Suppressor macrophage treated with lipopolysaccharide for 1 hour (primary cell): Measurements from ENCODE around the gene FRMD4A.

Experiments used
- DNase-seq, 3 donors: peaks; one replicate each; pipeline ENCODE4 v3.0.0-alpha.2; 2020 to 2022

Gene FRMD4A

GRCh38 chr10:14181567-14181936, 149.2 kb downstream of the FRMD4A start:
- DNase-seq, result no peak

- no peak for DNase-seq
These were observed 149.7 kb downstream of the FRMD4A start for GRCh38 chr10:14180911-14181566.

- DNase-seq, result peak; percentile 8 to 48 (median 39)
These were observed 151.5 kb downstream of the FRMD4A start for GRCh38 chr10:14179251-14179650.

- no peak for DNase-seq
These were observed 156.8 kb downstream of the FRMD4A start for GRCh38 chr10:14173706-14174594.

- peak in 1 of 3 donors; percentile 5 for DNase-seq
These were observed 157.4 kb downstream of the FRMD4A start for GRCh38 chr10:14173391-14173705.

GRCh38 chr10:14172336-14172950, 158.3 kb downstream of the FRMD4A start:
- no peak for DNase-seq

- no peak for DNase-seq
These were observed 159.4 kb downstream of the FRMD4A start for GRCh38 chr10:14171336-14171735.

GRCh38 chr10:14163377-14164086, 167.2 kb downstream of the FRMD4A start:
- no peak for DNase-seq

- no peak for DNase-seq
These were observed 167.9 kb downstream of the FRMD4A start for GRCh38 chr10:14162629-14163344.

- no peak for DNase-seq
These were observed 168.7 kb downstream of the FRMD4A start for GRCh38 chr10:14162061-14162460.

- no peak for DNase-seq
These were observed 170.4 kb downstream of the FRMD4A start for GRCh38 chr10:14160299-14160698.

- DNase-seq, result no peak
These were observed 172.1 kb downstream of the FRMD4A start for GRCh38 chr10:14158575-14158974.

GRCh38 chr10:14156104-14156503, 174.6 kb downstream of the FRMD4A start:
- no peak for DNase-seq

GRCh38 chr10:14153570-14154055, 177.1 kb downstream of the FRMD4A start:
- no peak for DNase-seq

GRCh38 chr10:14151571-14151970, 179.2 kb downstream of the FRMD4A start:
- DNase-seq, result no peak

GRCh38 chr10:14150526-14150925, 180.2 kb downstream of the FRMD4A start:
- no peak for DNase-seq

GRCh38 chr10:14146501-14146900, 184.2 kb downstream of the FRMD4A start:
- no peak for DNase-seq

GRCh38 chr10:14146025-14146424, 184.7 kb downstream of the FRMD4A start:
- DNase-seq, result no peak

GRCh38 chr10:14144451-14144850, 186.3 kb downstream of the FRMD4A start:
- no peak for DNase-seq

GRCh38 chr10:14142606-14143250, 188.0 kb downstream of the FRMD4A start:
- no peak for DNase-seq

- no peak for DNase-seq
These were observed 189.4 kb downstream of the FRMD4A start for GRCh38 chr10:14141283-14141682.

- no peak for DNase-seq
These were observed 193.3 kb downstream of the FRMD4A start for GRCh38 chr10:14137391-14137790.
